ENCODE measurements around the gene FILIP1L. TPM values are rescaled to one million over a fixed set of nuclear protein-coding genes. Genes with fewer than 3 reads are reported as not detected.

FILIP1L gene
- total RNA-seq, 1 experiment from 2014 or later = 0.17 TPM

- RAD21 ChIA-PET (ENCODE audit: low non-redundant PET in 1 of 2, low total read pairs in 2 of 2, uncharacterized antibody in 2 of 2, unreplicated experiment in 2 of 2) = no interaction called here
- Histone ChIP-seq H4K20me1 (ENCODE audit: insufficient read depth) (no peaks in the 10 kb centered on the region), H3K9me3 (ENCODE audit: control insufficient read depth in 1 of 2, insufficient read depth in 1 of 2, low read depth in 1 of 2, low read length in 2 of 2) (no peaks in the 10 kb centered on the region), H3K79me2 (ENCODE audit: insufficient read depth, low read length) (peaks cover 4% of the 10 kb centered on the region; the same call in 1 of the 2 replicates), H3K27ac (ENCODE audit: low read depth, low read length) (no peak overlapping the region), H3K27me3 (ENCODE audit: insufficient read depth, low read length) (no peaks in the 10 kb centered on the region), H3K9me2 (ENCODE audit: insufficient read depth) (no peaks in the 10 kb centered on the region), H3K4me3 (replicated peaks in 1 of 2; ENCODE audit: low read depth in 1 of 2, low read length in 2 of 2) (no peak overlapping the region), H2AFZ (ENCODE audit: low read depth, low read length, poor library complexity, severe bottlenecking) (no peak overlapping the region), H3K36me3 (ENCODE audit: control insufficient read depth in 1 of 2, insufficient read depth in 2 of 2, low read length in 2 of 2) (no peaks in the 10 kb centered on the region), H3K4me1 (ENCODE audit: control insufficient read depth in 1 of 2, insufficient read depth in 2 of 2, low read length in 2 of 2) (no peaks in the 10 kb centered on the region), H3K9ac (ENCODE audit: low read length) (no peak overlapping the region), H3K4me2 (ENCODE audit: low read length) (no peak overlapping the region)
- DNase-seq (ENCODE audit: low read depth, low spot score) = no peak
- CTCF ChIA-PET = no interaction called here
- ATAC-seq = no peak
- BruUV-seq (replicated peaks) = no TSS peak
- no peak for TF ChIP-seq ELF1 (IDR thresholded peaks at IDR 0.05; ENCODE audit: borderline replicate concordance, low read depth)
- no peak for TF ChIP-seq EGR1 (IDR thresholded peaks at IDR 0.05; ENCODE audit: low read depth)
- TF ChIP-seq CTCF (IDR thresholded peaks at IDR 0.05 in 2 of 3, conservative IDR thresholded peaks at IDR 0.05 in 1 of 3; ENCODE audit: borderline replicate concordance in 1 of 3, insufficient read depth in 1 of 3, low read depth in 2 of 3, low read length in 2 of 3) = no peak
- no peak for TF ChIP-seq TCF7L2 (IDR thresholded peaks at IDR 0.05; ENCODE audit: borderline replicate concordance, extremely low read depth, insufficient read depth, insufficient read length)
- no peak for TF ChIP-seq JUND (IDR thresholded peaks at IDR 0.05)
- no peak for TF ChIP-seq SP1 (IDR thresholded peaks at IDR 0.05; ENCODE audit: low read depth)
- TF ChIP-seq, protein P1, sequence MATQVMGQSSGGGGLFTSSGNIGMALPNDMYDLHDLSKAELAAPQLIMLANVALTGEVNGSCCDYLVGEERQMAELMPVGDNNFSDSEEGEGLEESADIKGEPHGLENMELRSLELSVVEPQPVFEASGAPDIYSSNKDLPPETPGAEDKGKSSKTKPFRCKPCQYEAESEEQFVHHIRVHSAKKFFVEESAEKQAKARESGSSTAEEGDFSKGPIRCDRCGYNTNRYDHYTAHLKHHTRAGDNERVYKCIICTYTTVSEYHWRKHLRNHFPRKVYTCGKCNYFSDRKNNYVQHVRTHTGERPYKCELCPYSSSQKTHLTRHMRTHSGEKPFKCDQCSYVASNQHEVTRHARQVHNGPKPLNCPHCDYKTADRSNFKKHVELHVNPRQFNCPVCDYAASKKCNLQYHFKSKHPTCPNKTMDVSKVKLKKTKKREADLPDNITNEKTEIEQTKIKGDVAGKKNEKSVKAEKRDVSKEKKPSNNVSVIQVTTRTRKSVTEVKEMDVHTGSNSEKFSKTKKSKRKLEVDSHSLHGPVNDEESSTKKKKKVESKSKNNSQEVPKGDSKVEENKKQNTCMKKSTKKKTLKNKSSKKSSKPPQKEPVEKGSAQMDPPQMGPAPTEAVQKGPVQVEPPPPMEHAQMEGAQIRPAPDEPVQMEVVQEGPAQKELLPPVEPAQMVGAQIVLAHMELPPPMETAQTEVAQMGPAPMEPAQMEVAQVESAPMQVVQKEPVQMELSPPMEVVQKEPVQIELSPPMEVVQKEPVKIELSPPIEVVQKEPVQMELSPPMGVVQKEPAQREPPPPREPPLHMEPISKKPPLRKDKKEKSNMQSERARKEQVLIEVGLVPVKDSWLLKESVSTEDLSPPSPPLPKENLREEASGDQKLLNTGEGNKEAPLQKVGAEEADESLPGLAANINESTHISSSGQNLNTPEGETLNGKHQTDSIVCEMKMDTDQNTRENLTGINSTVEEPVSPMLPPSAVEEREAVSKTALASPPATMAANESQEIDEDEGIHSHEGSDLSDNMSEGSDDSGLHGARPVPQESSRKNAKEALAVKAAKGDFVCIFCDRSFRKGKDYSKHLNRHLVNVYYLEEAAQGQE (IDR thresholded peaks at IDR 0.05; ENCODE audit: low read depth) = no peak
- TF ChIP-seq YY1 (IDR thresholded peaks at IDR 0.05; ENCODE audit: extremely low read depth, insufficient replicate concordance, low read depth, low read length) = no peak
- TF ChIP-seq POLR2A (IDR thresholded peaks at IDR 0.05; ENCODE audit: borderline replicate concordance, extremely low read depth, insufficient read depth, insufficient read length) = no peak
- no peak for TF ChIP-seq SIN3A (IDR thresholded peaks at IDR 0.05; ENCODE audit: low read depth)
- TF ChIP-seq EZH2phosphoT487 (IDR thresholded peaks at IDR 0.05; ENCODE audit: borderline replicate concordance) = no peak
- no peak for TF ChIP-seq ZBTB33 (IDR thresholded peaks at IDR 0.05; ENCODE audit: extremely low read depth, insufficient replicate concordance, low read length)
- no peak for TF ChIP-seq ZNF274 (IDR thresholded peaks at IDR 0.05; ENCODE audit: low read depth, low read length)
- TF ChIP-seq SRF (IDR thresholded peaks at IDR 0.05; ENCODE audit: low read depth) = no peak
- TF ChIP-seq POLR2AphosphoS5 (IDR thresholded peaks at IDR 0.05; ENCODE audit: low read depth, low read length) = no peak
- TF ChIP-seq EZH2 (IDR thresholded peaks at IDR 0.05) = no peak
- no peak for TF ChIP-seq RAD21 (IDR thresholded peaks at IDR 0.05; ENCODE audit: low read depth)
- TF ChIP-seq ZFX (IDR thresholded peaks at IDR 0.05) = no peak
- intact Hi-C loops (cut with micrococcal nuclease) = no loop called here
- POLR2A ChIA-PET = no interaction called here
These were observed 195.6 kb downstream of the FILIP1L start for GRCh38 chr3:99918715-99919114.

Measured in HCT116 (cell line).